GM18511 (cell line): ENCODE results near the gene RELB.
A peak's percentile ranks its signal among the peaks of the same experiment; 100 is the strongest.
"Not testable (repeated sequence)": the region's sequence is repeated elsewhere in the genome, so short reads cannot be mapped to it uniquely, and the experiment has no call there.

Experiments
- ATAC-seq: cut with Tn5 transposase; IDR thresholded peaks from one replicate; pipeline ENCODE4 v1.9.1; 2021; ENCODE audit warnings: mild to moderate bottlenecking, moderate library complexity; ENCODE audit not compliant: unreplicated experiment

Gene RELB, protein sequence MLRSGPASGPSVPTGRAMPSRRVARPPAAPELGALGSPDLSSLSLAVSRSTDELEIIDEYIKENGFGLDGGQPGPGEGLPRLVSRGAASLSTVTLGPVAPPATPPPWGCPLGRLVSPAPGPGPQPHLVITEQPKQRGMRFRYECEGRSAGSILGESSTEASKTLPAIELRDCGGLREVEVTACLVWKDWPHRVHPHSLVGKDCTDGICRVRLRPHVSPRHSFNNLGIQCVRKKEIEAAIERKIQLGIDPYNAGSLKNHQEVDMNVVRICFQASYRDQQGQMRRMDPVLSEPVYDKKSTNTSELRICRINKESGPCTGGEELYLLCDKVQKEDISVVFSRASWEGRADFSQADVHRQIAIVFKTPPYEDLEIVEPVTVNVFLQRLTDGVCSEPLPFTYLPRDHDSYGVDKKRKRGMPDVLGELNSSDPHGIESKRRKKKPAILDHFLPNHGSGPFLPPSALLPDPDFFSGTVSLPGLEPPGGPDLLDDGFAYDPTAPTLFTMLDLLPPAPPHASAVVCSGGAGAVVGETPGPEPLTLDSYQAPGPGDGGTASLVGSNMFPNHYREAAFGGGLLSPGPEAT

DNA sequence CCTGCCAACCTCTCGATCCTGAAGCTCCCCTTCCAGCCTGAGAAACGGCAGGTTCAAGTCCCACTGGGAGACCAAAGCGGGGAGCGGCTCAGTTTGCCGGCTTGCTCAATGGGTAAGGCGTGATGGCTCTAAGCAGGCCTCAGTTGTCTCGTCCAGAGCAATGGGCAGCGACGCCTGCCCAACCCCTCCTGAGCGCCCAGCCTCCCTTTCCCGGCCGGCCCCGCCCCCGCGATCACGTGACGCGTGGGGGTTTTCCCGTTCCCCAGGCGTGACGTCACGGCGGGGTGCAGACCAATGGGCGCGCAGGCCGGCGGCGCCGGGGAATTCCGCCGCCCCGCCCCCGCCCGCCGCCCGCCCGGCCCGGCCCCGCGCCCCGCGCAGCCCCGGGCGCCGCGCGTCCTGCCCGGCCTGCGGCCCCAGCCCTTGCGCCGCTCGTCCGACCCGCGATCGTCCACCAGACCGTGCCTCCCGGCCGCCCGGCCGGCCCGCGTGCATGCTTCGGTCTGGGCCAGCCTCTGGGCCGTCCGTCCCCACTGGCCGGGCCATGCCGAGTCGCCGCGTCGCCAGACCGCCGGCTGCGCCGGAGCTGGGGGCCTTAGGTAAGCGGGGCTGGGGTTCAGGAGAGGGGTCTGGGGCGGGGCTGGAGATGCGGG is at the start of gene RELB:
Gene RELB, plus strand, starts transcription at position 378 of the 653 bp plus-strand sequence. Its CDS starts 116 bp downstream, at position 494.
- peak; percentile 68 for ATAC-seq

DNA sequence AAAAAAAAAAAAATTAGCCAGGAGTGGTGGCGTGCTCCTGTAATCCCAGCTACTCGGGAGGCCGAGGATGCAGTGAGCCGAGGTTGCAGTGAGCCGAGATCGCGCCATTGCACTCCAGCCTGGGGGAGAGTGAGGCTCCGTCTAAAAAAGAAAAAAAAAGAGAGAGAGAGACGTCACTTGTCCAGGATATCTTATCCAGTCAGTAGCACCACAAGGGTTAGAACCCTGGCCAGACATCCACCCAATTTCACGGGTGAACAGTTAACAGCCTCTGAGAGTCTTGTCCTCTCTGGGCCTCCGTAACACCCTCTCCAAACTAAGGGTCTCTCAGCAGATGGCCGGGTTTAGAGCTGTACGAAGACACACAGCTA is 47.0 kb upstream of the RELB start:
- no peak for ATAC-seq

DNA sequence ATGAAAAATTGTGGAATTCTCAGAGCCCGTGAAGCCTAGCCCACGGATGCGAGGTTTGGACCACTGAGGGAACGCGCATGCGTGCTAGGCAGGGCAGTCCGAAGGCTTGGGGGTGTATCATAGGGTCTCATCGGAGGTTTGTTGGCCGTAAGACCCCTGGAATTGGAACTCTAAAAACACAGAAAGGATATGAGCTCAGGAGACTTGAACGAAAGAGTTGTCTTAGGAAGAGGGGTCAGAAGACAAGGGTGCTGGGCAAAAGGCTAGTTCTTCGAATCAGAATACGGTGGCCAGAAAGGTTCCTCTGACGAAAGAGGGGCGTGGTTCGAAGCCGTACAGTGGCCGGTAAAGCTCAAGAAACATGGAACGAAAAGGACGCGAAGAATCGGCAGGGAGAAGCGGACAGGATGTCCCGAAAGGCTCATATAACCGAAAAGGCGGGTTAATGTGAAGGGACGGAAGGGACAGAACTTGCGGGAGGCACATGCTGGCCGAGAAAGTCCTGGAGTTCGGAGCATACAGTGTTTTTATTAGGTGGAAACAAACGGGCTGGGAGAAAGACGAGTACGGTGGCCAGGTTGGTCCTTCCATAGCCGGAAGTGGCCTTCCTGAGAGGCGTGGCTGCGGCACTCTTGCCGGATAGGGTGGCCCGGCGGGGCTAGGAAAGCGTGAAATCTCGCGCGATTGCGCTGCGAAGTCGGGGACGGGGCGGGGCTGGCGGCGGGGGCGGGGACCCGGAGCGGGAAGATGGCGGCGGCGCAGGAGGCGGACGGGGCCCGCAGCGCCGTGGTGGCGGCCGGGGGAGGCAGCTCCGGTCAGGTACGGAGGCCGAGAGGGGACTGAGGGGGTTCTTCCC is 46.4 kb upstream of the RELB start, which contains the start of gene CLPTM1:
Gene CLPTM1, plus strand, starts transcription at position 732 of the 856 bp plus-strand sequence. Its CDS starts 16 bp downstream, at position 748.
- peak; percentile 92 for ATAC-seq

DNA sequence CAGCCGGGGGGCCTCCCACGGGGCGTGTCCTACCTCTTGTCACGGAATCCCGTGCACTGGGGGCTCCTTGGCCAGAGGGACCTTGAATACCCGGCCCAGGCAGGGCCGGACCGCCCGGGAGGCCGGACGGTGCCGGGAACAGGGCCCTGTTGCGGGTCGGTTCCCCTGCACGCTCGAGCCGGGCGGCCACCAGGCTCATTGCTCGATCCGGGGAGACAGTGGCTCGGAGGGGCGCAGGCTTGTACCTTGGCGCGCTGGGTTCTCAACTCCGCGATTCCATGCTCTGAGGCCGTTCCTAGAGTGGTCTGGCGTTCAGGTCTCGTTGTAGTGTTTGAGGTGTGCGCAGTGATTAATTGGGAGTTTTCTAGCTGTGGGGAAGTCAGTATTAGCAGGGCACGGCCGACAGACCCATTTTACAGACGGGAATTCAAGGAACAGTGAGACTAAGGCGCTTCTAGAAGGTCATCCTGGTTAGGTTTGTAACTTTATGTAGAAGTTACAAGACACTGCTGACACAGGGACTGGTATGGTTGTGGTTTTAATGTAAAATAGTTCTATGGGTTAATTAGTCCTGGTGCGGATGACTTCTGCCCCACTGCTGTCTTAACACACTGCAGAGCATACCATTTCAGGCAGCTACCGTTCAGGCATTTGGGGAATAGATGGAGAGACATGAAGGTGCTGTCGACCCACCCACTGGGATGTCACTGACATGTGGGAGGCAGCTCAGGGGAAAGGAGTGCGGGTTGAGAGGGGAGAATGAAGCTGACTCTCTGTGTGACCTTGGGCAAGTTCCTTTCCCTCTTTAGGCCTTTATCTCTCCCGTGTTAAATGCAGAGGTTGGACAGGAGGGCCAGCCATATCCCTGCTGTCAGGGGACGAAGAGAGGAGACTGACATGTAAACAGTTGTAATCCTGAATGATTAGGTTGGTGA is 45.5 kb upstream of the RELB start:
- peak; percentile 24 for ATAC-seq

DNA sequence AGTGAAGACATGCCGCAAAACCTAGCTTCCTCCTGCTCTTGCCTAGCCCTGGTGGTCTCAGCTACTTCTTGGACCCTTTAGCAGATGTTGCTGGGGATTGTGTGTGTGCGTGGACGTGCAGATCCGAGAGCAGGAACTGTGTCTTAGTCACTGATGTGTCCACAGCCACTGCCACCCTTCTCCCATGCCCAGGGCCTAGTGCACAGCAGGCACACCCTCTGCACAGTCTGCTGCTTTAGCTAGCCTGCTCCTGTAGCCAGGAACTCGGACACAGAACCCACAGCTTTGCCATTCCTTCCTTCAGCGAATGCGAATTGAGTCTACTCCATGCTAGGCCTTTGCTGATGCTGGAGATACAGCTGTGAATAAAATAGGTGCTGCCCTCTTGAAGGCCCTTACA is 43.7 kb upstream of the RELB start:
- ATAC-seq = no peak

DNA sequence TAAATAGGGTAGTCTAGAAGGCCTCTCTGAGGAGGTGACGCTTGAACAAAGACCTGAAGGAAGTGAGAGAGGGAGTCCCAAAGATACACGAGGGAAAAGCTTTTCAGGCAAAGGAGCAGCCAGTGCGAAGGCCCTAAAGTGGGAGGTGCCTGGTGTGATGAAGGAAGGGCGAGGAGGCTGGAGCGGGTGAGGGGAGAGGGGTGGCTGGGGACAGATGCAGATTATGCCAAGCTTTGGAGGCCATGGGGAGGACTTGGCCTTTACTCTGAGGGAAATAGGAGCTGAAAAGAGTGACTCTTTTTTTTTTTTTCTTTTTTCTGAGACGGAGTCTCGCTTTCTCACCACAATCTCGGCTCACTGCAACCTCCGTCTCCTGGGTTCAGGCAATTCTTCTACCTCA is 43.2 kb upstream of the RELB start:
- ATAC-seq = no peak

DNA sequence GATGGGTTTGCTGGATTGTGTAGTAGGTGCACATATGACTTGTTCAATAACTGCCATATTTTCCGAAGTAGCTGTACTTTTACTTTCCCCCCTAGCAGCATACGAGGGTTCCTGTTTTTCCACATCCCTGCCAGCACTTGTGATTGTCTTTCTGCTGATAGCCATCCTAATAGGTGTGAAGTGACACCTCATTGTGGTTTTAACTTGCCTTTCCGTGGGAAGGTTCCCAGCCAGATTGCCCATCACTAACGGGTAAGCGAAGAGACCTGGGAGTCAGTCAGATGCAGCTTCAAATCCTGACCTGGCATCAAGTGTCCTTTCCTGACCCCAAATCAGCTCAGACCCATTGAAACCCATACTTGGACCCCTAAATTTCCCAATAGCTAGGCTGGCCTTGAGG is 41.6 kb upstream of the RELB start:
- ATAC-seq = no peak

DNA sequence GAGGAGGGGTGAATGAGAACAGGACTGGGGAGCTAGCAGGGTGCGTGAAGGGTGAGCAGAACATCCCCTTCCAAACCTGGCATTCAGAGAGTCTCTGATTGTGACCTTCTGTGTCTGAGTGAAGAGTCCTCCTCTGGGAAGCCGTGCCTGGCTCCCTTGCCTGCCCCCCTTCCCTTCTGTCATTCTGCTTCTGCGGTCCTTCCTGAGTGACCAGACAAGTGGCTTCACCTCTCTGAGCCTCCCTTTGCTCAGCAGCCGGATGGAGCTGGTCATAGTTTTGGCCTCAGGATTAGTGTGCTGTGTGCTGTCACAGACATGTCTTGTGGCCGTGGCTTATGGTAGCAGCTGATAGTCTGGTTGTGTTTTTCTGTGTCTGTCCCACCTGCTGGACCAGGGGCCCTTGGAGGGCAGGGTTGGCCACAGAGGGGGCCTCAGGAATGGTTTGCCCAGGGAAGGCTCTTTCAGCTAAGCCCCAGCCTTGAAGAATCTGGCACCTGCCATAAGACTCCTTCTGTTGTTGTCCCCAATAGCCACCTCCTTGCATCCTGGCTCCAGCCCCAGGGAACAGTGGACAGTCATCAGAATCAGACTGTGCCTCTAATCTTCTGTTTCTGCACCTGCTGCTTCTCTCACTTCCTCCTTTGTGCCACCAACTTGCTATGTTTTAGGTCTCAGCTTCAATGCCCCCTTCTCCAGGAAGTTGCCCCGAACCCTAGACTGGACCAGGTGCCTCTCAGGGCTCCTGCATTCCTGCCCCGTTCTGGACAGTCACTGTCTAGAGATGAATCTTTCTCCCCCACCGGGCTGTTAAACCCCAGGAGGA is 40.1 kb upstream of the RELB start:
- ATAC-seq = no peak

DNA sequence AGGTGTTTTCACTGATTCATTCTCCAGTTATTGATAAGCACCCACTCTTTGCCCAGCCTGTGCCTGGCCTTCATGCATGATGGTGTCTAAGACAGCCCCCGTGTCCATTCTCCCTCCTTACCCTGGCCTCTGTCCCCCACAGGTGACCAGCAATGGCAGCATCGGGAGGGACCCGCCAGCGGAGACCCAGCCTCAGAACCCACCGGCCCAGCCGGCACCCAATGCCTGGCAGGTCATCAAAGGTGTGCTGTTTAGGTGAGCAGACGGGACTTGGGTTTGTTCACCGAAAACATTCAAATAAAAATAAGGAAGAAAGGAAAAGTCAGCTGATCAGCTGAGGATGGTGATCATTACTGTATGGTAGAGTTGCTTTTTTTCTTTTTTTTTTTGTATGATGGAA is 39.4 kb upstream of the RELB start:
- no peak for ATAC-seq

DNA sequence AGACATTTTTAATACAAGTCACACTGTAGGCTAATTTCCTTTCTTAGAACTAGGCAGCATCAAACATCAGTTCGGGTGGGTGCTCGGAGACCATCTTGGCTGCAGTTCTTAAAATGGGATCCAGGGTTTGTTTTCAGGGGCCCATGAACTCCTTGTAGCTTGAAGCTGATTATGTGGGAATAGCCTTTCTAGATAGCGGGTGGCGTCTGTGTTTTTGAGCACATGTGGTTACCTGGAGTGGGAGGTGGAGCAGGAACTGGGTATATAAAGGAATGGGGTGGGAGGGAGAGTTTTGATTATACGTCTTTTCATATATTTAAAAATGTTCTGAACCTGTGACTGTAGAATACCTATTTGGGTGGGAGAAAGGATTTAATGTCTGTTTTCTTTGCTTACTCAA is 33.1 kb upstream of the RELB start:
- ATAC-seq = no peak

DNA sequence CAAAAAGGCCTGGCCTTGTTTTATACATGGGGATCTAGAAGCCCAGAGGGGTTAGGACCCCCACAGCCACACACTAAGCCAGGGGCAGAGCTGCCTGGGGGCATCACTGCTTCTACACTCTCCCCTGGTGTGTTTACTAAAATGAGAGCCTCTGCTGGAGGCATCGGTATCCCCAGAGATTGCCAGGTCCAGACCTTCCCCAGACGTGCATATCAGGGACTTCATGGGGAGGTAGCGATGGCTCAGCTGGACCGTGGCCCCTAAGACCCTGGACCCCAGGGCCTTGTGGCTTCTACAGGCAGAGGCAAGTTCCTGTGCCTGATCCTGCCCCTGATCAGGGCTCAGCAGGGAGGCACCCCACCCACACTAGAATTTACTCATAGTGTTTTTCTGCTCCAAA is 32.6 kb upstream of the RELB start:
- no peak for ATAC-seq

DNA sequence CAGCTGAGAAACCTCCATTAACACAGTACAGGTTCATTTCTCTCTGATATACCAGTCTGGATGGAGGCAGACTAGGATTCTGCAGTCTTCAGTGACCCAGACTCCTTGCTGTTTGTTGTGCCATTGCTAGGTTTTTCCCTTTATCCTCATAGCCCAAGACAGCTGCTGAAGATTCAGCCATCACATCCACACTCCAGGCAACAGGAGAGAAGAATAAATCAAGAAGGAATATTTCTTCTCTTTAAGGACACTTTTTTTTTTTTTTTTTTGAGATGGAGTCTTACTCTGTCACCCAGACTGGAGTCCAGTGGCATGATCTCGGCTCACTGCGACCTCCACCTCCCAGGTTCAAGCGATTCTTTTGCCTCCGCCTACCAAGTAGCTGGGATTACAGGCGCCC is 31.8 kb upstream of the RELB start:
- no peak for ATAC-seq

DNA sequence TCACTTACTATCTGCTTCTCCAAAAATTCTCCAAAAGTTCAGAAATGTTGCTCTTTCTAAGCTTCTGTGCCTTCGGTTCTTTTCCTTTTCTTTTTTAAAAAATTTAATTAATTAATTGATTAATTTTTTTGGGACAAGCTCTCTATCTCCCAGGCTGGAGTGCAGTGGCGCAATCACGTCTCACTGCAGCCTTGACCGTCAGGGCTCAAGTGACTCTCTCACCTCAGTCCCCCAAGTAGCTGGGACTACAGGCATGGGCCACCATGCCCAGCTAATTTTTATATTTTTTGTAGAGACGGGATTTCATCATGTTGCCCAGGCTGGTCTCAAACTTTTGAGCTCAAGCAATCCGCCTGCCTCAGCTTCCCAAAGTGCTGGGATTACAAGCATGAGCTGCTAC is 29.8 kb upstream of the RELB start:
- ATAC-seq = not testable (repeated sequence)

DNA sequence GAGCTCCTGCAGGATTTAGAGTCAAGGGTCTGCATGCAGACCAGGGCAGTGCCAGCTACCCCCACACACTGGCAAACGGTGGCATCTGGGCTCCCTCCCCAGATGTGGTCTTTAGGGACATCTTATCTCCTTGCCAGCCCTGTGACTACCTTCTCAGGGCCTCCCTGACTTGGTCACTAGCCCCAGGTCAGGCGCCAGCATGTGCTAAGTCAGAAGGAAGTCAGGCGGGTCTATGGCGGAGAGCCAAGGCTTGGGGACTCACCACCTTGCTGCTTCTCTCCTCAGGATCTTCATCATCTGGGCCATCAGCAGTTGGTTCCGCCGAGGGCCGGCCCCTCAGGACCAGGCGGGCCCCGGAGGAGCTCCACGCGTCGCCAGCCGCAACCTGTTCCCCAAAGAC is 28.5 kb upstream of the RELB start:
- no peak for ATAC-seq

DNA sequence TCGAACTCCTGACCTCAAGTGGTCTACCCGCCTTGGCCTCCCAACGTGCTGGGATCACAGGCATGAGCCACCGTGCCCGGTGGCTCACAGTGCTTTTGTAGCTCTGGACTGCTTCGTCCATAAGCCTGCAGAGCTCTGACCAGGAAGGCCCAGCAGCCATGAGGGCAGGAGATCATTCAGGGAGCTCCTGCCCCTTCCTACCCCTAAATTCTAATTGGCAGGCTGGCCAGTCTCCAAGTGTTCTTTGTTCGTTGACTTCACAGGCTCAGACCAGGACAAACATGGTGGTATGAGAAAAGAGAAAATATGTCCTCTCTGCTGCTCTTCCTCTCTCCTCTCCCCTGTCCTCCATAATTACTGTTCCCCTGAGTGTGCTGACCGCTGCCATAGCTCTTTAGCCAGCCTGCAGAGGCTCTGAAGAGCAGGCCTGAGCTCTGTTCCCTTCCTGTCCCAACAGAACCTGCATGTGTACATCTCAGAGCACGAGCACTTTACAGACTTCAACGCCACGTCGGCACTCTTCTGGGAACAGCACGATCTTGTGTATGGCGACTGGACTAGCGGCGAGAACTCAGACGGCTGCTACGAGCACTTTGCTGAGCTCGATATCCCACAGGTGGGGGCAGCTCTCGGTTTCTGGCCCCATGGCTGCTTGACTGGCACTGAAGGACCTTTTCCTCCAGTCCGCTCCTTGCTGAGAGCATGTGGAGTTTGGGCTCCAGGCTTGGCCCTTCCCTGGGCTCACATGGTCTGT is 27.1 kb upstream of the RELB start:
- no peak for ATAC-seq

DNA sequence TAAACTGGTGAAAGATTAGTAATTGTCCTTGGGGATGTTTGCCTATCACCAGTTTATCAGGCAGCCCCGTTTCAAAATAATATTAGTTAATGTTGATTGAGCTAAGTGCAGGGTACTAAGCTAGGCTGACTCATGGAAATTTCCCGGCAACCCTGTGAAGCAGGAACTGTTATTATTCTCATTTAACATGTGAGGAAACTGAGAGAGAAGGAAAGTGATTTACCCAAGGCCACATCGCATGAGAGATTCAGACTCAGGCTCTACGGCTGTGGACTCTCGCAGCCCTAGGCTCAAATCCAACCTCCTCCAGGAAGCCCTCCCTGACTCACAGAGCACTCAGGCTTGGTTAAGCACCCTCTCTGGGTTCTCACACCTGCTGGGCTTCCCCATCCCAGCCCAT is 26.4 kb upstream of the RELB start:
- no peak for ATAC-seq

DNA sequence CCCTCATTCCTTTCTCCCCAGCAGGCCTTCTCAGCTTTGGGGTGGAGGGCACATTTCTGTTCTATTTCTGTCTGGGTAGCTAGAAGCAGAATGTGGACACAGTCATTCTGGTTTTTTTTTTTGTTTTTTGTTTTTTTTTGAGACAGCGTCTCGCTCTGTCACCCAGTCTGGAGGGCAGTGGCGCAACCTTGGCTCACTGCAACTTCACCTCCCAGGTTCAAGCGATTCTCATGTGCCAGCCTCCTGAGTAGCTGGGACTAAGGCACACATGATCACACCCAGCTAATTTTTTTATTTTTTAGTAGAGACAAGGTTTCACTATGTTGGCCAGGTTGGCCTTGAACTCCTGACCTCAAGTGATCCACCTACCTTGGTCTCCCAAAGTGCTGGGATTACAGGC is 25.8 kb upstream of the RELB start:
- no peak for ATAC-seq

DNA sequence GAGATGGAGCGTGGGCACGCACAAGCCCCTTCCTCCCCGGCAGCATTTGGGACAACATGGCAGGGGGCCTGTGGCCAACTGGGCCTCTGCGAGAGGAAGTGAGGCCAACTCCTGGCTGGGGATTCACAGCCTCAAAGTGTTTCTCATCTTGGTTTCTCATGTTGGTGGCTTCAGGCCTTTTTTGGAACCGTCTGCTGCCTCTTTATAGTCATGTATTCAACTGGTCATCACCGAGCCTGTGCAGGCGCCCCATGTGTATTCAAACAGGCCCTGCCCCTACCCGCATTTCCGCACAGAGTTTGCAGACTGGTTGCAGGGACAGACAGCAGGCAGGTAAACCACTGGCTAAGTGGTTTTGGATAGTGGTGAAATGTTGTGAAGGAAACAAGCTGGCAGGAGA is 17.3 kb upstream of the RELB start:
- ATAC-seq = no peak

DNA sequence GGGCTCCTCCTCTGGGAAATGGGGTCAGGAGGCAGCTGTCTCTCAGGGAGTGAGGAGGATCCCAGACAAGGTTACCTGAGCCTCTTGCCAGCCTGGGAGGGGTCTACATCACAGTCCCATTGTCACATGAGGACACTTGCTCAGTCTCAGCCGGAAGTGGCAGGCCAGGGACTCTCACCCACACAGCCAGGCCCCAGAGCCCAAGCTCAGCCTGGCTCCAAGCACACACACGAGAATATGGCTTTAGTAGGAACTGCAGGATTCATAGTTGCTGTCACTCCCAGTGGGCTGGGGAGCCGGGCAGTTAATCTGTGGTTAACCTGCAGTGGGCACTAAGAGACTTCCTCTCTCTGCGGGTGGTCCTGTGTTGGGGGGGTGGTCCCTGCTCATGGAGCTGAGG is 15.8 kb upstream of the RELB start:
- no peak for ATAC-seq
